GM12865 (cell line): ENCODE results near the gene RFNG.

Source experiments
- DNase-seq: peaks from one replicate; pipeline ENCODE4 v3.0.0; 2010; ENCODE audit warnings: low read depth
- H3K4me3 ChIP-seq: 2 replicates; pipeline ENCODE4 v1.5.1; 2011; ENCODE audit warnings: mild to moderate bottlenecking, low read depth, low read length, control low read depth
- CTCF ChIP-seq: IDR thresholded peaks from 2 replicates; pipeline ENCODE4 v1.5.1; 2011; ENCODE audit warnings: low read length, control low read depth, low read depth, inconsistent platforms; ENCODE audit not compliant: insufficient read depth; ENCODE audit errors: missing control alignments

The RFNG gene

GRCh38 chr17:82073446-82073845 is 21.8 kb upstream of the RFNG start:
- no peak overlapping the region for H3K4me3 ChIP-seq
- TF ChIP-seq CTCF = no peak
- DNase-seq = no peak

- no peak for DNase-seq
- TF ChIP-seq CTCF = no peak
- H3K4me3 ChIP-seq = no peak overlapping the region
Observed at GRCh38 chr17:82072827-82073226, 21.2 kb upstream of the RFNG start.

- TF ChIP-seq CTCF = no peak
- no peak for DNase-seq
- H3K4me3 ChIP-seq = no peak overlapping the region
Observed at GRCh38 chr17:82070611-82071010, 19.0 kb upstream of the RFNG start.

GRCh38 chr17:82065638-82066303 is 14.2 kb upstream of the RFNG start, which contains the start of gene DUS1L:
Gene DUS1L, minus strand, starts transcription at chr17:82065804. Its CDS starts 745 bp downstream, at chr17:82065059.
- peak; percentile 83 for DNase-seq
- TF ChIP-seq CTCF = no peak
- peak within 1 kb of the TSS; percentile 98 for H3K4me3 ChIP-seq

- TF ChIP-seq CTCF = no peak
- DNase-seq = peak; percentile 38
- peak overlapping the region; percentile 98 for H3K4me3 ChIP-seq
Observed at GRCh38 chr17:82065193-82065637, 13.6 kb upstream of the RFNG start.

- DNase-seq = peak; percentile 48
- peak overlapping the region; percentile 98 for H3K4me3 ChIP-seq
- TF ChIP-seq CTCF = no peak
Observed at GRCh38 chr17:82064433-82065192, 13.0 kb upstream of the RFNG start.
